Measurements from ENCODE around the gene KIF6.

DNA sequence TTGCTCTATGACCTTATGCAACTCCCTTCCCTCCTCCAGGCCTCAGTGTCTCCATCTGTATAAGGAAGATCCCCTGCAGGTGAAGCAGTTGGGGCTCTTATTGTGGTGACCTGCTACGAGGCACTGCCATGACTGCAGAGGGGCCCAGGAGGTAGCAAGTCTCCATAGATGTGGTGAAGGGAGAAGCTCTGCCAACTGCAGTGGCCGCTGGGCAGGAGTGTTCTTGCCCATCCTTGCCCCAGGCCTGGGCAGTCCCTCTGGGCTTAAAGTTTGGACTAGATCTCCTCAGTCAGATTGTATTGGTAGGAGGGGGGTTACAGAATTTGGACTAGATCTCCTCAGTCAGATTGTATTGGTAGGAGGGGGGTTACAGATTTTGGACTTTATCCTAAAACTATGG lies 423.2 kb downstream of the KIF6 start:
- TF ChIP-seq, protein P1, sequence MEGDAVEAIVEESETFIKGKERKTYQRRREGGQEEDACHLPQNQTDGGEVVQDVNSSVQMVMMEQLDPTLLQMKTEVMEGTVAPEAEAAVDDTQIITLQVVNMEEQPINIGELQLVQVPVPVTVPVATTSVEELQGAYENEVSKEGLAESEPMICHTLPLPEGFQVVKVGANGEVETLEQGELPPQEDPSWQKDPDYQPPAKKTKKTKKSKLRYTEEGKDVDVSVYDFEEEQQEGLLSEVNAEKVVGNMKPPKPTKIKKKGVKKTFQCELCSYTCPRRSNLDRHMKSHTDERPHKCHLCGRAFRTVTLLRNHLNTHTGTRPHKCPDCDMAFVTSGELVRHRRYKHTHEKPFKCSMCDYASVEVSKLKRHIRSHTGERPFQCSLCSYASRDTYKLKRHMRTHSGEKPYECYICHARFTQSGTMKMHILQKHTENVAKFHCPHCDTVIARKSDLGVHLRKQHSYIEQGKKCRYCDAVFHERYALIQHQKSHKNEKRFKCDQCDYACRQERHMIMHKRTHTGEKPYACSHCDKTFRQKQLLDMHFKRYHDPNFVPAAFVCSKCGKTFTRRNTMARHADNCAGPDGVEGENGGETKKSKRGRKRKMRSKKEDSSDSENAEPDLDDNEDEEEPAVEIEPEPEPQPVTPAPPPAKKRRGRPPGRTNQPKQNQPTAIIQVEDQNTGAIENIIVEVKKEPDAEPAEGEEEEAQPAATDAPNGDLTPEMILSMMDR (IDR thresholded peaks at IDR 0.05) = no peak
- TF ChIP-seq, protein P2, sequence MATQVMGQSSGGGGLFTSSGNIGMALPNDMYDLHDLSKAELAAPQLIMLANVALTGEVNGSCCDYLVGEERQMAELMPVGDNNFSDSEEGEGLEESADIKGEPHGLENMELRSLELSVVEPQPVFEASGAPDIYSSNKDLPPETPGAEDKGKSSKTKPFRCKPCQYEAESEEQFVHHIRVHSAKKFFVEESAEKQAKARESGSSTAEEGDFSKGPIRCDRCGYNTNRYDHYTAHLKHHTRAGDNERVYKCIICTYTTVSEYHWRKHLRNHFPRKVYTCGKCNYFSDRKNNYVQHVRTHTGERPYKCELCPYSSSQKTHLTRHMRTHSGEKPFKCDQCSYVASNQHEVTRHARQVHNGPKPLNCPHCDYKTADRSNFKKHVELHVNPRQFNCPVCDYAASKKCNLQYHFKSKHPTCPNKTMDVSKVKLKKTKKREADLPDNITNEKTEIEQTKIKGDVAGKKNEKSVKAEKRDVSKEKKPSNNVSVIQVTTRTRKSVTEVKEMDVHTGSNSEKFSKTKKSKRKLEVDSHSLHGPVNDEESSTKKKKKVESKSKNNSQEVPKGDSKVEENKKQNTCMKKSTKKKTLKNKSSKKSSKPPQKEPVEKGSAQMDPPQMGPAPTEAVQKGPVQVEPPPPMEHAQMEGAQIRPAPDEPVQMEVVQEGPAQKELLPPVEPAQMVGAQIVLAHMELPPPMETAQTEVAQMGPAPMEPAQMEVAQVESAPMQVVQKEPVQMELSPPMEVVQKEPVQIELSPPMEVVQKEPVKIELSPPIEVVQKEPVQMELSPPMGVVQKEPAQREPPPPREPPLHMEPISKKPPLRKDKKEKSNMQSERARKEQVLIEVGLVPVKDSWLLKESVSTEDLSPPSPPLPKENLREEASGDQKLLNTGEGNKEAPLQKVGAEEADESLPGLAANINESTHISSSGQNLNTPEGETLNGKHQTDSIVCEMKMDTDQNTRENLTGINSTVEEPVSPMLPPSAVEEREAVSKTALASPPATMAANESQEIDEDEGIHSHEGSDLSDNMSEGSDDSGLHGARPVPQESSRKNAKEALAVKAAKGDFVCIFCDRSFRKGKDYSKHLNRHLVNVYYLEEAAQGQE (IDR thresholded peaks at IDR 0.05; ENCODE audit: insufficient read depth in 1 of 2, low read depth in 2 of 2, low read length in 1 of 2) = no peak
- TF ChIP-seq POLR2AphosphoS5 (IDR thresholded peaks at IDR 0.05; ENCODE audit: low read depth, low read length) (no peak), SIN3A (IDR thresholded peaks at IDR 0.05; ENCODE audit: borderline replicate concordance, insufficient read depth, low read depth, low read length) (no peak)

All from Panc1 (cell line).